SK-N-SH treated with all-trans-retinoic acid at 6 μM for 48 hours (cell line): ENCODE data around the gene PLSCR5.

Experiments
- ATAC-seq: fragments of 200-7000 bp; cut with Tn5 transposase; 3 replicates; pipeline ENCODE4 v1.9.1; 2020; ENCODE audit warnings: mild to moderate bottlenecking, moderate library complexity
- ARNTL ChIP-seq: fragments of 450-650 bp; formaldehyde crosslinking; IDR thresholded peaks from 2 replicates; pipeline ENCODE4 v1.5.0; 2020; ENCODE audit warnings: low read depth, mild to moderate bottlenecking, moderate library complexity, borderline replicate concordance
- CSRNP3 ChIP-seq: fragments of 250-450 bp; sonication (Bioruptor Pico); IDR thresholded peaks from 2 replicates; pipeline ENCODE4 v1.5.1; 2021; ENCODE audit warnings: mild to moderate bottlenecking, moderate library complexity
- ISL1 ChIP-seq: fragments of 250-450 bp; sonication (Bioruptor Pico); IDR thresholded peaks from 2 replicates; pipeline ENCODE4 v2.1.2; 2022; ENCODE audit warnings: mild to moderate bottlenecking, moderate library complexity
- PPARA ChIP-seq: fragments of 250-450 bp; sonication (Bioruptor Pico); IDR thresholded peaks from 2 replicates; pipeline ENCODE4 v1.5.0; 2020; ENCODE audit warnings: mild to moderate bottlenecking, borderline replicate concordance
- RARB ChIP-seq: fragments of 250-450 bp; sonication (Bioruptor Pico); IDR thresholded peaks from 2 replicates; pipeline ENCODE4 v1.8.0; 2021; ENCODE audit warnings: mild to moderate bottlenecking, moderate library complexity
- SNAI2 ChIP-seq: fragments of 250-450 bp; sonication (Bioruptor Pico); IDR thresholded peaks from 2 replicates; pipeline ENCODE4 v1.5.0; 2020; ENCODE audit warnings: mild to moderate bottlenecking, moderate library complexity
- TCF4 ChIP-seq: fragments of 250-450 bp; sonication (Bioruptor Pico); IDR thresholded peaks from 2 replicates; pipeline ENCODE4 v1.8.0; 2021; ENCODE audit warnings: mild to moderate bottlenecking, moderate library complexity, borderline replicate concordance
- TOX ChIP-seq: fragments of 250-450 bp; sonication (Bioruptor Pico); IDR thresholded peaks from 2 replicates; pipeline ENCODE4 v1.8.0; 2021; ENCODE audit warnings: mild to moderate bottlenecking, moderate library complexity, borderline replicate concordance
- ZC3H10 ChIP-seq: fragments of 250-450 bp; sonication (Bioruptor Pico); IDR thresholded peaks from 2 replicates; pipeline ENCODE4 v1.5.1; 2021; ENCODE audit warnings: mild to moderate bottlenecking, moderate library complexity
- ZNF565 ChIP-seq: fragments of 450-650 bp; formaldehyde crosslinking; conservative IDR thresholded peaks from 2 replicates; pipeline ENCODE4 v1.5.0; 2020; ENCODE audit warnings: low read depth, mild to moderate bottlenecking, moderate library complexity
- ZNF70 ChIP-seq: fragments of 450-650 bp; formaldehyde crosslinking; IDR thresholded peaks from 2 replicates; pipeline ENCODE4 v1.5.0; 2020; ENCODE audit warnings: mild to moderate bottlenecking, moderate library complexity
- ZNF8 ChIP-seq: fragments of 450-650 bp; formaldehyde crosslinking; IDR thresholded peaks from 2 replicates; pipeline ENCODE4 v1.5.0; 2020; ENCODE audit warnings: mild to moderate bottlenecking, moderate library complexity
- TF ChIP-seq, protein P1 (sequence below): fragments of 250-450 bp; sonication (Bioruptor Pico); IDR thresholded peaks from 2 replicates; pipeline ENCODE4 v1.5.0; 2020; ENCODE audit warnings: mild to moderate bottlenecking, moderate library complexity
- TF ChIP-seq, protein P2 (sequence below): fragments of 250-450 bp; sonication (Bioruptor Pico); IDR thresholded peaks from 2 replicates; pipeline ENCODE4 v1.5.1; 2020; ENCODE audit warnings: low read depth, mild to moderate bottlenecking, moderate library complexity
- TF ChIP-seq, protein P3 (sequence below): fragments of 250-450 bp; sonication (Bioruptor Pico); IDR thresholded peaks from 2 replicates; pipeline ENCODE4 v1.8.0; 2021; ENCODE audit warnings: low read depth, mild to moderate bottlenecking, moderate library complexity, borderline replicate concordance

PLSCR5 gene

DNA sequence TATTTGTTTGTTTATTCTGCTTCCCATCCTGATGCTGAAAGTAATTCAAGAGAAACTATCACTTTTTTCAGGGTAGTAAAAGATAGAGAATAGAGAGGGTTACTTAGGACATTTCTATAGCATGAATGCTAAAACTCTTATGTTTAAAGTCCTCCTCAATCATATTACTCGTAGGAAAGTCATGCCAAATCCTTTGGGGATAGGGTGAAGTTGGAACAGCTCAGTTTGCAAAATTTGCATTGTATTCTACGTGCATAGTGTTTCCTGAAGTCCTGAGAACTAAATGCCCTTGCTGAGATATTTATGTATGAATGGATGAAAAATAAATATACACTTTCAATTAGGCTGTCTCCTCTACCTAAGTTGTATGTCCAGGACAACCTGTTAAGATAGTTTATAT lies 14.6 kb downstream of the PLSCR5 start:
- no peak for TF ChIP-seq TOX
- ATAC-seq: no peak

DNA sequence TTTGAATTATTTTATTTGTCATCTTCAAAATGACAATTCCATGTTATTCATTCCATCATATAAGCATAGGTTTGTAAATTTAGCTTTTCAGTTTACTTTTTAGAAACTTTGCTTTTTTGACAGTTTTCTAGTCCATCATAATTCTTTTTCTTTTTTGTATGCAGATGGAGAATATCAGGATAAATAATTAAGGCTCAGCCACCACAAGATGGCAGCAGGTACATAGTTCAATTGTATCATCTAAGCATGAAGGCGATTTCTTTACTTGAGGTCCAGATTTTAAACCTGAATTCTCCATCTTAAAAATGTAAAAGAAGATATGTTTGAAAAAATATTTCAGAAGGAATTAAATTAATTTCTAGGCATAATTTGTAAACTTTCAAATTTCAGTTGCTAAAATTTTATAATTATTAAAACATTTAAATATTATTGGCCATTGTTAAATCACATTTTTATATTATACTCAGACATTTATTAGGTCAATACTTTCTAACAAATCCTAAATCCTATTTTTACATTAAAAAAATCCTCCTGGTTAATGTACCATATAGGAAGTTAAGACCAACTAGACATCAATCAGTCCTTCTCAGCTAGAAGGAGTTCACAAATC lies 15.1 kb downstream of the PLSCR5 start:
- TF ChIP-seq, protein P1, sequence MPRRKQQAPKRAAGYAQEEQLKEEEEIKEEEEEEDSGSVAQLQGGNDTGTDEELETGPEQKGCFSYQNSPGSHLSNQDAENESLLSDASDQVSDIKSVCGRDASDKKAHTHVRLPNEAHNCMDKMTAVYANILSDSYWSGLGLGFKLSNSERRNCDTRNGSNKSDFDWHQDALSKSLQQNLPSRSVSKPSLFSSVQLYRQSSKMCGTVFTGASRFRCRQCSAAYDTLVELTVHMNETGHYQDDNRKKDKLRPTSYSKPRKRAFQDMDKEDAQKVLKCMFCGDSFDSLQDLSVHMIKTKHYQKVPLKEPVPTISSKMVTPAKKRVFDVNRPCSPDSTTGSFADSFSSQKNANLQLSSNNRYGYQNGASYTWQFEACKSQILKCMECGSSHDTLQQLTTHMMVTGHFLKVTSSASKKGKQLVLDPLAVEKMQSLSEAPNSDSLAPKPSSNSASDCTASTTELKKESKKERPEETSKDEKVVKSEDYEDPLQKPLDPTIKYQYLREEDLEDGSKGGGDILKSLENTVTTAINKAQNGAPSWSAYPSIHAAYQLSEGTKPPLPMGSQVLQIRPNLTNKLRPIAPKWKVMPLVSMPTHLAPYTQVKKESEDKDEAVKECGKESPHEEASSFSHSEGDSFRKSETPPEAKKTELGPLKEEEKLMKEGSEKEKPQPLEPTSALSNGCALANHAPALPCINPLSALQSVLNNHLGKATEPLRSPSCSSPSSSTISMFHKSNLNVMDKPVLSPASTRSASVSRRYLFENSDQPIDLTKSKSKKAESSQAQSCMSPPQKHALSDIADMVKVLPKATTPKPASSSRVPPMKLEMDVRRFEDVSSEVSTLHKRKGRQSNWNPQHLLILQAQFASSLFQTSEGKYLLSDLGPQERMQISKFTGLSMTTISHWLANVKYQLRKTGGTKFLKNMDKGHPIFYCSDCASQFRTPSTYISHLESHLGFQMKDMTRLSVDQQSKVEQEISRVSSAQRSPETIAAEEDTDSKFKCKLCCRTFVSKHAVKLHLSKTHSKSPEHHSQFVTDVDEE (CRISPR knock-in tag): no peak
- no peak for TF ChIP-seq RARB (CRISPR knock-in tag)
- TF ChIP-seq CSRNP3: no peak
- no peak for TF ChIP-seq ISL1 (CRISPR knock-in tag)
- peak; percentile 66; the same call in 2 of the 3 replicates for ATAC-seq

- ATAC-seq: no peak
- no peak for TF ChIP-seq SNAI2 (CRISPR knock-in tag)
- no peak for TF ChIP-seq ZNF70 (CRISPR knock-in tag)
- TF ChIP-seq RARB (CRISPR knock-in tag): no peak
- no peak for TF ChIP-seq TOX
- TF ChIP-seq ARNTL (CRISPR knock-in tag): no peak
- TF ChIP-seq, protein P2, sequence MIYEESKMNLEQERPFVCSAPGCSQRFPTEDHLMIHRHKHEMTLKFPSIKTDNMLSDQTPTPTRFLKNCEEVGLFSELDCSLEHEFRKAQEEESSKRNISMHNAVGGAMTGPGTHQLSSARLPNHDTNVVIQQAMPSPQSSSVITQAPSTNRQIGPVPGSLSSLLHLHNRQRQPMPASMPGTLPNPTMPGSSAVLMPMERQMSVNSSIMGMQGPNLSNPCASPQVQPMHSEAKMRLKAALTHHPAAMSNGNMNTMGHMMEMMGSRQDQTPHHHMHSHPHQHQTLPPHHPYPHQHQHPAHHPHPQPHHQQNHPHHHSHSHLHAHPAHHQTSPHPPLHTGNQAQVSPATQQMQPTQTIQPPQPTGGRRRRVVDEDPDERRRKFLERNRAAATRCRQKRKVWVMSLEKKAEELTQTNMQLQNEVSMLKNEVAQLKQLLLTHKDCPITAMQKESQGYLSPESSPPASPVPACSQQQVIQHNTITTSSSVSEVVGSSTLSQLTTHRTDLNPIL: no peak
- TF ChIP-seq, protein P1 (CRISPR knock-in tag): no peak
- no peak for TF ChIP-seq TCF4 (CRISPR knock-in tag)
- TF ChIP-seq, all 23 proteins: peak for 0
Measured at GRCh38 chr3:146585156-146585555, 20.0 kb downstream of the PLSCR5 start.

- TF ChIP-seq ZC3H10 (CRISPR knock-in tag) (no peak), ZNF8 (CRISPR knock-in tag) (no peak), PPARA (CRISPR knock-in tag) (no peak), RARB (CRISPR knock-in tag) (no peak), ZNF565 (CRISPR knock-in tag) (no peak)
- TF ChIP-seq, protein P3, sequence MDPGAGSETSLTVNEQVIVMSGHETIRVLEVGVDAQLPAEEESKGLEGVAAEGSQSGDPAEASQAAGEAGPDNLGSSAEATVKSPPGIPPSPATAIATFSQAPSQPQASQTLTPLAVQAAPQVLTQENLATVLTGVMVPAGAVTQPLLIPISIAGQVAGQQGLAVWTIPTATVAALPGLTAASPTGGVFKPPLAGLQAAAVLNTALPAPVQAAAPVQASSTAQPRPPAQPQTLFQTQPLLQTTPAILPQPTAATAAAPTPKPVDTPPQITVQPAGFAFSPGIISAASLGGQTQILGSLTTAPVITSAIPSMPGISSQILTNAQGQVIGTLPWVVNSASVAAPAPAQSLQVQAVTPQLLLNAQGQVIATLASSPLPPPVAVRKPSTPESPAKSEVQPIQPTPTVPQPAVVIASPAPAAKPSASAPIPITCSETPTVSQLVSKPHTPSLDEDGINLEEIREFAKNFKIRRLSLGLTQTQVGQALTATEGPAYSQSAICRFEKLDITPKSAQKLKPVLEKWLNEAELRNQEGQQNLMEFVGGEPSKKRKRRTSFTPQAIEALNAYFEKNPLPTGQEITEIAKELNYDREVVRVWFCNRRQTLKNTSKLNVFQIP: no peak
Measured at GRCh38 chr3:146581951-146582467, 23.1 kb downstream of the PLSCR5 start.

More at GRCh38 chr3:146581951-146582467, 23.1 kb downstream of the PLSCR5 start:
- no peak for ATAC-seq
